Skeletal muscle satellite cell (primary cell): ENCODE results near the gene PLA2G1B. TPM values are rescaled to one million over a fixed set of nuclear protein-coding genes. Genes with fewer than 3 reads are reported as not detected.

Experiments
- H3K27me3 ChIP-seq: 2 replicates; pipeline ENCODE4 v1.7.0; 2013; ENCODE audit warnings: low read length; ENCODE audit not compliant: control insufficient read depth, insufficient read depth
- H3K36me3 ChIP-seq: 2 replicates; pipeline ENCODE4 v1.7.0; 2013; ENCODE audit warnings: mild to moderate bottlenecking, control low read depth, low read length; ENCODE audit not compliant: insufficient read depth
- H3K4me1 ChIP-seq: 2 replicates; pipeline ENCODE4 v1.7.0; 2013; ENCODE audit warnings: low read length; ENCODE audit not compliant: control insufficient read depth, insufficient read depth
- H3K4me2 ChIP-seq: 2 replicates; pipeline ENCODE4 v1.7.0; 2013; ENCODE audit warnings: mild to moderate bottlenecking, low read length
- H3K4me3 ChIP-seq: 2 replicates; pipeline ENCODE4 v1.7.0; 2013; ENCODE audit warnings: low read length
- H3K9ac ChIP-seq: 2 replicates; pipeline ENCODE4 v1.7.0; 2013; ENCODE audit warnings: mild to moderate bottlenecking, low read depth, low read length, moderate library complexity
- H3K9me3 ChIP-seq: replicated peaks from 2 replicates; pipeline ENCODE4 v1.7.0; 2013; ENCODE audit warnings: mild to moderate bottlenecking, control low read depth, low read length
- total RNA-seq: library from RNA; depleted of rRNA; stranded (reverse); fragments of >200 nt; gene quantifications from 2 replicates; pipeline ENCODE4 v1.2.3, GENCODE V29; 2012; rRNA removed

The PLA2G1B gene
- not detected in 2 replicates for total RNA-seq

DNA sequence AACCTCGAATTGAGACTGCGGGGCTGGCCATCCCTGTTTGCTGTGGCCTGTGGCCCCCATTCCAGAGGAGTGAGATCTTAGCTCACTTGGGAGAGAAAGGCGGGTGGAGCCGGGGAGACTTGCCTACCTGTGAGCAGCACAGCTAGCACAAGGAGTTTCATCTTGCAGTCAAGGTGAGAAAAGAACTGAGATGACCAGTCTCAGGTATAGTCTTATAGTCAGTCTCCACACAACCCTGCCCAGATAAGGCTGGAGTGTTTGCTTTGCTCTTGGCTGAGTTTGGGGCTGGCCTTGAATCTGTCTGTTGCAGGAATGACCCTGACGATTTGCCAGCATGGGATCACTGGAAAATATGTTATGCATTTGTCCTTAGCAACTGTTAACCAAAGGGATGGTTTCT is at the start of gene PLA2G1B:
Gene PLA2G1B, minus strand, starts transcription at position 187 of the 400 bp plus-strand sequence. Its CDS starts 26 bp downstream, at position 161.
- Histone ChIP-seq H3K9me3 (no peaks in the 10 kb centered on the region), H3K4me3 (no peak within 1 kb of the TSS), H3K4me1 (no peaks in the 10 kb centered on the region), H3K36me3 (no peaks in the 10 kb centered on the region), H3K27me3 (peaks cover 23% of the 10 kb centered on the region), H3K9ac (no peak within 1 kb of the TSS), H3K4me2 (no peak within 1 kb of the TSS)

DNA sequence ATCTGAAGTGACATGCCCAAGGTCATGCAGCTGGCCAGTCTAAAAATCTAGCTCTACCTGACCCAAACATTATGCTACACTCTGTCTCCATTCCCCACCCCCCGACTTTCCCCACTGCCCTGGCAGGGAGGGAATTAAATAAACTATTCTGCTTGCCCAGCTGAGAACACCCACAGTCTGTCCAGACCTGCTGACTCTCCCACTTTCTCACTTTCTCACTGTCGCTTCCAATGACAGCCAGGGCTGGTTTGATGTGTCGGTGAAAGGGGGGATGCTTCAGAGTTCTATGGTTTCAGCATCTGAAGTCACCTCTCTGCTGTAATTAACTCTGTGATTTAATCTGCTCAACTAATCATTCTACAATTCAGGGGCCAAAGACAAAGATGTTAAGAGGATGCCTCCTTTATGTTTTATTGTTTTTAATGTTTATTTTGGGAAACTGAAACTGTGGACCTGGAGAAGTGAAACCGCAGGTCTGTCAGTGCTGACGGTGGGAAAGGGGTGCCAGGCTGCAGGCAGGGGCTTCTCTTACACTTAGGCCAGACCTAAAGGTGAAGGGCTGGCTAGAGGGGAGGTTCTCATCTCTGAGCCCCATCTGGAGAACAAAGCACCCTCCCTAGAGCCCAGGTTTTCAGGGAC is 49.5 kb upstream of the PLA2G1B start:
- no peak overlapping the region for H3K4me2 ChIP-seq
- no peak overlapping the region for H3K4me3 ChIP-seq
- H3K9me3 ChIP-seq = no peaks in the 10 kb centered on the region
- H3K9ac ChIP-seq = no peak overlapping the region
- H3K27me3 ChIP-seq = peaks cover 58% of the 10 kb centered on the region
- no peaks in the 10 kb centered on the region for H3K4me1 ChIP-seq
- no peaks in the 10 kb centered on the region for H3K36me3 ChIP-seq

DNA sequence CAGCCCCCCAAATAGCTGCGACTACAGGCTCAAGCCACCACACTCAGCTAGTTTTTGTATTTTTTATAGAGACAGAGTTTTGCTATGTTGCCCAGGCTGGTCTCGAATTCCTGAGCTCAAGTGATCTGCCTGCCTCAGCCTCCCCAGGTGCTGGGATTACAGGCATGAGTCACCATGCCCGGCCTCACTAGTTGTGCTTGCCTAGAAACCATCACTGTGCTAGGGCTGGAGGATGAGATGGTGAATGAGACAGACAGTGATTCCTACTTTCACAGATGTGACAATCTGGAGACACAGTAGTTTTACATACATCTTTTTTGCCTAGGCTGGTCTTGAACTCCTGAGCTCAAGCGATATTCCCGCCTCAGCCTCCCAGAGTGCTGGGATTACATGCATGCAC is 48.8 kb upstream of the PLA2G1B start:
- H3K27me3 ChIP-seq = peaks cover 58% of the 10 kb centered on the region
- H3K4me2 ChIP-seq = no peak overlapping the region
- H3K4me3 ChIP-seq = no peak overlapping the region

DNA sequence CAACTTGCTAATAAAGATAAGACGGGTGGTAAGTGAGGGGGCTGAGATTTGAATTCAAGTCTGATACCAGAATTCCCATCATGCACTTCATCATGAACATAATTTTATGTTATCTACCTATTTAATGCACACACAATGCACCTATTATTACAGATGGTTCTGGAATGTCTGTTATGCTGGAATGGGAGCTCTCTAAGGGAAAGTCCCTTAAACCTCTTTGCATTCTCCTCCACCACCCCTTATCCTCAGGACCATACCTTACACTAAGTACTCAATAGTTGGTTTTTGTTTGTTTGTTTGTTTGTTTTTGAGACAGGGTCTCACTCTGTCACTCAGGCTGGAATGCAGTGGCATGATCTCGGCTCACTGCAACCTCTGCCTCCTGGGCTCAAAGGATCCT is 48.4 kb upstream of the PLA2G1B start:
- H3K9ac ChIP-seq = no peak overlapping the region

More for the DNA sequence above, 48.8 kb upstream of the PLA2G1B start:
- Histone ChIP-seq H3K9ac (no peak overlapping the region), H3K4me1 (no peaks in the 10 kb centered on the region), H3K9me3 (no peaks in the 10 kb centered on the region), H3K36me3 (no peaks in the 10 kb centered on the region)

DNA sequence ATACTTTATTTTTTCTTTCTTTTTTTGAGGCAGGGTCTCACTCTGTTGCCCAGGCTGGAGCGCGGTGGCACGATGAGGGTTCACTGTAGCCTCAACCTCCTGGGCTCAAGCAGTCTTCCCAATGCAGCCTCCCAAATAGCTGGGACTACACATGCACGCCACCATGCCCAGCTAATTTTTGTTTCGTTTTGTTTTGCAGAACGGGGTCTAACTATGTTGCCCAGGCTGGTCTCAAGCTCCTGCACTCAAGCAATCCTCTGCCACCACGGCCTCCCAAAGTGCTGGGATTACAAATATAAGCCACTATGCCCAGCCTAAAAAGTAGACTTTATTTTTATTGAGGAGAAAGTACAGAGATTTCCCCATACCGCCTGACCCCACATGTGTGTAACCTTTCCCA is 46.1 kb upstream of the PLA2G1B start:
- Histone ChIP-seq H3K9ac (no peak overlapping the region), H3K4me2 (no peak overlapping the region), H3K9me3 (no peaks in the 10 kb centered on the region), H3K36me3 (no peaks in the 10 kb centered on the region), H3K27me3 (peaks cover 77% of the 10 kb centered on the region), H3K4me1 (no peaks in the 10 kb centered on the region), H3K4me3 (no peak overlapping the region)

More for the DNA sequence above, 48.4 kb upstream of the PLA2G1B start:
- no peaks in the 10 kb centered on the region for H3K4me1 ChIP-seq
- no peaks in the 10 kb centered on the region for H3K36me3 ChIP-seq
- H3K4me3 ChIP-seq = no peak overlapping the region
- H3K4me2 ChIP-seq = no peak overlapping the region
- no peaks in the 10 kb centered on the region for H3K9me3 ChIP-seq
- peaks cover 59% of the 10 kb centered on the region for H3K27me3 ChIP-seq

DNA sequence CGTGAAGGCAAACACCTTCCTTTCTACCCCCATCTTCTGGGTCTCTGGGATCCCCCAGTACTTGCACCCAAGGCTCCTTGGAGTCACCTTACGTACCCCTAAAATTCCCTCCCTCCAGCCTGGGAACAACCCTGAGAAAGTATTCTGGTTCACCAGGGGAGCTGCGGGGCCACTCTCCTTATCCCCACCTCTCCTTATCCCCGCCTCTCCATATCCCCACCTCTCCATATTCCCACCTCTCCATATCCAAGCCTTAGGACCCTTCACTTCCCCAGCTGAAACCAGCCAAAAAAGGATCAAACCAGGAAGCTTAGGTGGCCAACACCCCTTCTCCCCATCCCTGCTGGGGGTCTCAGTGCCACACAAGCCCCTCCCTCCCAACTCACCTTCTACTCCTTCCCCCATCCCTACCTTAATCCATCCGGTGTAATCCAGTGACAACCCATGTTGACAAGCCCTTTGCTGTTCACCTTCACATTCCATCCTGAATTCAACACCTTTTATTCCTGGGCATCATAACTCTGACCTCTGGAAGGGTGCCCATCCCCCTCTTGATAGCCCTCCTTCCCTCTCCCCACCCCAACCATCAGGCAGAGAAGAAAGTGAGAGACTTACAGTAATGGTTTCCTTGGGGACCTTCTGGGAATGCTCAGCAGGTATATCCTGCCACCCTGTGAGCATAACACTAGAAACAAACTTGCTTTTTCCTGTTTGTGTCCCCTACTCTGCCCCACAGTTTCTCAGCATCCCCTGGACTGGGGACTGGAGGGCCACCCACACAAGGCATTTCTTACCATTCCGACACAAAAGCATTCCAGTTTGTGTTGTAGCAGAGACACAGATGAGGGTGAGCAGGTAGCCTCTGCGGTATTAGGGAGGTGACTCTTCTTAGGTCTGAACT is 43.0 kb upstream of the PLA2G1B start:
- H3K9me3 ChIP-seq = no peaks in the 10 kb centered on the region
- H3K4me3 ChIP-seq = no peak overlapping the region
- H3K4me2 ChIP-seq = no peak overlapping the region
- no peak overlapping the region for H3K9ac ChIP-seq
- peaks cover 76% of the 10 kb centered on the region for H3K27me3 ChIP-seq
- no peaks in the 10 kb centered on the region for H3K36me3 ChIP-seq
- no peaks in the 10 kb centered on the region for H3K4me1 ChIP-seq

DNA sequence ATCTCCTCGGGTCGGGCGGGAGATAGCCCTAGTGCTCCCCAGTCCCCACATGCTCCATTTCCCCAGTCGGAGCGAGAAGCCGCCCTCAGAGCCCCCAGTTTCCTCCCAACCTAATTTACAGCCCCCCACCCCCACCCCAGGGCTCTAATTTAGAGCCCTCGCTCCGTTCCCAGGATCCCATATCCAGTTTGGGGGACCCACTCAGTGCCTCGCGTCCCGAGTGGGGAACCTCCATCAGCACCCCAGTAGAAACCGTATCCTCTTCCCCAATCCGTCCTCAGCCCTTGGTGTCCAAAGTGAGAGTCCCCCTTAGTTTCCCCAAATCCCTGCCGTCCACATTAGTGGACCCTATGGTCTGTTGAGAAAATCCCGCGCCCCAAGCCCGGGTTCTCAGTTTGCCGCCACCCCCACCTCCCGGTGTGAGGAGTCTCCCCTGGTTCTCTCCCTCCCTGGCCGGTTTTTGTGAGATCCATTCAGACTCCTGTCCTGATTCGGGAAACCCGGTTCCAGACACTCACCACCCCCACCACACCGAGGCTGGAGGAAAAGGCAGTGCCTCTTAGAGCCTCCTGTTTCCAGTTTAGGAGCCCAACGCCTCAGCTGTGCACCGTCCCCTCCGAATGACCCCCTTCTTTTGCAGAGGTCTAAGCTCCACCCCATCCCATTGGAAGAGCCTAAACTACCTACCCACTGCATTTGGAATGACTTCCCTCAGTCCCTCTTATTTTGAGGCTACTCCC is 42.2 kb upstream of the PLA2G1B start:
- H3K36me3 ChIP-seq = no peaks in the 10 kb centered on the region
- no peaks in the 10 kb centered on the region for H3K9me3 ChIP-seq
- peaks cover 72% of the 10 kb centered on the region for H3K27me3 ChIP-seq
- H3K4me3 ChIP-seq = no peak overlapping the region
- no peak overlapping the region for H3K9ac ChIP-seq
- H3K4me1 ChIP-seq = no peaks in the 10 kb centered on the region
- peak overlapping the region; percentile 59 for H3K4me2 ChIP-seq

DNA sequence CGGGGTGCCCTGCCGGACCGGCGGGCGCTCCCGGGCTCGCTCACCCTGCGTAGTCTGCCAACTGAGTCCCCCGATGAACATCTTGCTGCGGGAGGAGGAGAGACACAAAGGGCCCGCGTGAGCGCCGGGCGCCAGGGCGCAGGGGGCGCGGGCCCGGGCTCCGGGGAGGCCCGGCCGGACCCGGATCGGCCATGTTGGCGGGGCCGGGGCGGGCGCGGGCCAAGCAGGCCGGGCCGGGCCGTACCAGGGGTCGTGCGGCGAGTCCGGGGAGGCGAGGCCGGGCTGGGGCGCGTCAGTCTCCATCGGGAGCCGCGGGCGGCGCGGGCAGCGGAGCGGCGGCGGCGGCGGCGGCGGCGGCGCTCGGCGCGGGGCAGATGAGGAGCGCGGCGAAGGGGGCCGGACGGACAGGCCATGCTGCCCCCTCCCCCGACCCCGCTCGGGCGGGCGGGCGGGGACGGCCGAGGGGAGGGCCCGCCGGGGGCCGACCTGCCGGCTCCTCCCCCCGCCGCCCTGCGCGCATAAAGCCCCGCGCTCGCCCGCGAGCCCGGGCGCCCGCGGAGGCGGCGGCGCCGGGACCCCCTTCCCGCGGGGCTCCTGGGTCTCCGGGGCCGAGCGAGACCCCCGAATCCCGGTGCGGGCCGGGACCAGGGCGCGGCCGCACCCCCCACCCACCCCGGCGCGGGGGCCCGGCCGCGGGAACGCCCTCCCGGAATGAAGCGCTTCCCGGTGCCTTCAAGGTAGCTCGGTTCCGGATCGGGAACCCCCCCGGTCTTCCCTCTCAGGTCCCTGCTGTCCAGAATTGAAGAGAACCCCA is 41.4 kb upstream of the PLA2G1B start, which contains the start of gene MSI1:
Gene MSI1, minus strand, starts transcription at position 376 of the 814 bp plus-strand sequence. Its CDS starts 73 bp downstream, at position 303.
- Histone ChIP-seq H3K9me3 (no peaks in the 10 kb centered on the region), H3K36me3 (no peaks in the 10 kb centered on the region), H3K4me3 (peak within 1 kb of the TSS; percentile 30), H3K9ac (no peak within 1 kb of the TSS), H3K27me3 (peaks cover 72% of the 10 kb centered on the region), H3K4me1 (no peaks in the 10 kb centered on the region), H3K4me2 (peak within 1 kb of the TSS; percentile 59)

DNA sequence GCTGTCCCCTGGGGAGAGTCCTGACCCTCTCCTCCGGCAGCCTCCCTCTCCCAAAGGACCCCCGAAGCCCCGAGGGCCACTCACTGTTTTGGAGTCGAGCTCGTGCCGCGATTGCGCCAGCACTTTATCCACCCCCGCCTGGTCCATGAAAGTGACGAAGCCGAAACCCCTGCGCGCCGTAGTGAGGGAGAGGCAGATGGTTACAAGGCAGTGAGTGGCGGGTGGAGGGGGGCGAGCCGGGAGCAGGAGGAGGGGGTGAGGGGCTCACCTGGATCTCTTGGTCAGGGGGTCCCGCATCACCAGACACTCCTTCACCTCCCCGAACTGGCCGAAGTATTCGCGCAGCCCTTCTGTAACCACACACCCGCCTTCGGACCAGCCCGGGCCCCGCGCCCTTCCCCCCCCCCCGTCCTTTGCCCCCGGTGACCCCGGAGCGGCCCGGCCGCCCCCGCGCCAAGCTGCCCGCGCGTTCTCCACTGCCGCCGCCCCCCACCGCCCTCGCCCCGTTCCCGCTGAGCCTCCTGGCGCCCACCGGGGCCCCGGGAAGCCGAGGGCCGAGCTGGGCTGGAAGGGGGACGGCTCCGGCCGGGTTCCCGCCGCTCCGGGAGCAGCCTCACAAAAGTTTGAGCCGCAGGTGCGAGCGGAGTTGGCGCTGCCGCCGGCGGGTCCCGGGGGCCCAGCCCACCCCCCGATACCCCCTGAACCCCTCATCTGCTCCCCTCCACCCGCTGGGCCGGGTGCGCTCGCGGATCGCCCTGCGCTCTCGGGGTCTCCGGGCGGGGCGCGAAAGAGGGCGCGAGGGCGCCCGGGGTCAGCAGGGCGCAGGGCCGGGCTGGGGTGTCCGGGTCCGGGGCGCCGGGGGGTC is 40.6 kb upstream of the PLA2G1B start:
- Histone ChIP-seq H3K4me2 (peak overlapping the region; percentile 58), H3K4me3 (peak overlapping the region; percentile 30), H3K4me1 (no peaks in the 10 kb centered on the region), H3K9ac (no peak overlapping the region), H3K27me3 (peaks cover 74% of the 10 kb centered on the region), H3K36me3 (no peaks in the 10 kb centered on the region), H3K9me3 (no peaks in the 10 kb centered on the region)

DNA sequence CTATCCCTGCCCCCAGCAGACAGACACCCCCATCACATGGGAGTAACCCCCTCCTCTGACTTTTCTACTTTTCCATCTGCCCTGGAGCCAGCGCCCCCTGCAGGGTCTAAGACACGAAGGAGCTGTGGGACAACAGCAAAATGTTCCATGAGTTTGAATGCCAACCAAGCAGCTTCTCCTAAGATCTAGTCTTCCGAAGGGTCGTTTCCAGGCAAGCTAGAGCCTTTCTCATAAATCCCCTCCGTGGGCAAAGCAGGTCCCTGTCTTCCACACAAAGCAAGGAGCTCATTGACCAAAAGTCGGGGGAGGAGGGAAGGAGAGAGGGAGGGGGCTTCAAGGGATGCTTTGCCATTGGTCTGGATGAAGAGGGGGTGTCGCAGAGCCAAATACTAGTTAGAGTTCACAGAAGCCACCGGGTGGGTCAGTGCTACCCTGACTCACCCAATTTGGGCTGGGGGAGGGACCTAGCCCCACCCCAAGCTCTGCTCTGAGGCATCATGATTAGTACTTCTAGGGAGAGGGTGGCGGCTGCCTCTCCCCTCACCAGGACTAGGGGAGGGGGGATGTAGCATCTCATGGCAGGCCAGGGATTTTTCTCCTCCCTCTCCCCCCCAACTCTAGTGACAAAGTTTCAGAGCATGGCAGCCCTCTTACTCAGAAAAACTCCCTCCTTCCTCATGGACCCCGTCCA is 39.8 kb upstream of the PLA2G1B start:
- Histone ChIP-seq H3K4me2 (peak overlapping the region; percentile 32), H3K9ac (no peak overlapping the region), H3K4me3 (no peak overlapping the region), H3K9me3 (no peaks in the 10 kb centered on the region), H3K27me3 (peaks cover 74% of the 10 kb centered on the region), H3K36me3 (no peaks in the 10 kb centered on the region), H3K4me1 (no peaks in the 10 kb centered on the region)
